Measurements from ENCODE around the gene SPEM2. TPM values are rescaled to one million over a fixed set of nuclear protein-coding genes. Genes with fewer than 3 reads are reported as not detected.
A peak's percentile ranks its signal among the peaks of the same experiment; 100 is the strongest.

The SPEM2 gene
- not detected for total RNA-seq

DNA sequence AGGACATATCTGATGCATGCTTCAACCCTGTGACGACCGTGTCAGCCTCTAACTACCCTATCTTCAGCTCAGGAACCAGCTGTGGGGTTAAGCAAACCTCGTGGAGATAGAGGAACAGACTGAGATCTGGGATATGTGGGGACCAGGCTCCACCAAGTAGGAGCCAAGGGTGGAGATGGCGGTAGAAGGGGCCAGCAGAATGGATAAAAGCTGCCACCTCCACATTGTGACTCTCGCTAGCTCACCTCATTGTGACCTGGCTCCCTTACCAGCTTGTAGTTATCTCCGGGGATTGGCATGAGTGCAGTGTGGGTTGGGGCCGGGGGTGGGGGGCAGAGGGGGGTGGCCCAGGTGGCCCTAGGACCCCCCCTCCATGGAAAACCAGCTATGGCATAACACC lies at the start of gene SPEM2:
Gene SPEM2 (plus strand): TSS at position 301 of the 400 bp plus-strand sequence. CDS start 73 bp downstream, at position 374.
- Mint-ChIP-seq H3K4me3 (no peak within 1 kb of the TSS), H3K36me3 (ENCODE audit: insufficient read depth in 2 of 2) (no peaks in the 10 kb centered on the region), H3K9me3 (no peaks in the 10 kb centered on the region), H3K27me3 (ENCODE audit: low read depth) (no peaks in the 10 kb centered on the region), H3K4me1 (ENCODE audit: low read depth) (no peaks in the 10 kb centered on the region), H3K27ac (no peak within 1 kb of the TSS)
- DNase-seq = no peak
- ATAC-seq (replicated peaks in 1 of 2) = no peak

DNA sequence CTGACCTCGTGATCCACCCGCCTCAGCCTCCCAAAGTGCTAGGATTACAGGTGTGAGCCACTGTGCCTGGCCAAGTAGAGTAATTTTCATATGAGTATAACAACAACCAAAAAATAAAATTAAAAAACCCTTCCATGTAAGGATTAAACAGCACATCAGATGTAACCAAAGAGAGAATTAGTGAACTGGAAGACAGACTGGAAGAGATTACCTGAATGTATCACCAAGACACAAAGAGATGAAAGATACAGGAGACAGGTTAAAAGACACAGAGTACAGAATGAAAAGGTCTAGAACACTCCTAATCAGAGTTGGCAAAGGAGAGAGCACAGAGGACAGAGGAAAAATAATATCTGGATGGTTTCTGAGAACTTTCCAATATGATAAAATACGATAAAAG lies 46.3 kb upstream of the SPEM2 start:
- no peak for DNase-seq
- ATAC-seq (replicated peaks in 1 of 2) = no peak
- Mint-ChIP-seq H3K36me3 (ENCODE audit: insufficient read depth in 2 of 2) (peaks cover 2 to 5% of the 10 kb centered on the region in 2 donors), H3K27ac (no peak overlapping the region), H3K4me3 (no peak overlapping the region), H3K27me3 (ENCODE audit: low read depth) (peaks cover 49% of the 10 kb centered on the region), H3K4me1 (ENCODE audit: low read depth) (no peaks in the 10 kb centered on the region), H3K9me3 (peaks cover 2 to 3% of the 10 kb centered on the region in 2 donors)

DNA sequence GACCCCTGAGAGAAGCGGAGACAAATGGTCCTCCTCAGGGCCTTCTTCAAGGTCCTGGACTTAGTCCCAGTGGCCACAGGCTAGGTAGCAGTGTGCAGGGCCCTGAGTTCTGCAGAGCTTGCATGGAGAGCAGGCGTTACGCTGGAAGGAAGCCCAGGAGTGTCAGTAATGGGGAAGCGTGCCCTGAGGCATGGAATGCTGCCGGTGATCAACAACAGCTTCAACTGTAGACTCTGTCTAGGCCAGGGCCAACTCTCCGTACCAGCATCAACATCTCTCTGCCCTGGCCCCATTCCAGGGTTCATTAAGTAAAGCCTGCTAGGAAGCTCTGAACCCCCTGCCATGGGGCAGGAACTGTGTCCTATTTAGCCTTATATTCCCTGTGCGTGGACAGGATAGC lies 45.1 kb upstream of the SPEM2 start:
- Mint-ChIP-seq H3K27me3 (ENCODE audit: low read depth) (peaks cover 49% of the 10 kb centered on the region), H3K27ac (no peak overlapping the region), H3K9me3 (peaks cover 2 to 3% of the 10 kb centered on the region in 2 donors), H3K4me3 (peak overlapping the region; percentile 11 to 16), H3K4me1 (ENCODE audit: low read depth) (peaks cover 8% of the 10 kb centered on the region), H3K36me3 (ENCODE audit: insufficient read depth in 2 of 2) (peaks cover 2 to 5% of the 10 kb centered on the region in 2 donors)
- ATAC-seq (replicated peaks in 1 of 2) (no peak), DNase-seq (no peak)

DNA sequence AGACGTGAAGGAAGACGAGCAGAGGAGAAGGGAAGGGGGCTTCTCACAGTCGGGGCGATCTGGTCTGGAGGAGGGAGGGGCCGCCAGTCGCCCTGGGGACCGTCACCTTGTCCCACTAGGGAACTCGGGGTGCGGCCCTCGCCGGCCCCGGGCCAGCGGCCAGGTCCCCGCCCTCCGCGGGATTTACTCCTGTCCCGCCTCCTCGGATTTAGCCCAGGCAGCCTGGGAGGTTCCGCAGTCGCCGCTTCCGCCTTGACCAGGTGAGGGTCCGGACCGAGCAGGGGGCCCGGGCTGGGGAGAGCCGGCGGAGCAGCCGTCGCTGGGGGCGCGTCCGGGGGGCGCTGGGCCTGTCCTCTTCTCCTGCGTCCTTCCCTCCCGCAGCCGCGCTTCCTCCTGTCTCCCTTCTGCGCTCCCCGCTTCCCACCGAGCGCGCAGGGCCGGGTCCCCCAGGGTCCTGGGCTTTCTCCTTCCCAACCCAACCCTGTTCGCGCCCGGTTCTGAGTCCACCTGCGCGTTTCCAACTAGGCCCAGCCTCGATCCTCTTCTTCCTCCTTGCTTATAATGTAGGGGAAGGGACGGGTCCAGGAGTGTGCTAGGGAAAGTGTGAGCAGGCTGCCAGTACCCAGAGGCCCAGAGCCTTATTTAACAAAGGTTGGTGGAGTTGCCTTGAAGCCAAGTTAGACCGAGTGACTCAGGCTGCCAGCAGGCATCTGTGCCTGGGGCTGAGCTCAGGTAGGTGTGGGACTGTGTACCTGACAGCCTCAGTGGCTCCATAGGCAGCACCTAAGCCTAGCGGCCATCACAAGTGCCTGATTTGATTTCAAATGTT lies 44.3 kb upstream of the SPEM2 start, which contains the start of gene TNK1:
Gene TNK1 (plus strand): TSS at position 235 of the 829 bp plus-strand sequence. CDS start 1,838 bp downstream, outside the sequence.
- ATAC-seq (replicated peaks in 1 of 2) = no peak
- DNase-seq = no peak
- H3K4me3 Mint-ChIP-seq = peak within 1 kb of the TSS; percentile 22 to 28
- peaks cover 2 to 5% of the 10 kb centered on the region in 2 donors for H3K36me3 Mint-ChIP-seq (ENCODE audit: insufficient read depth in 2 of 2)
- peaks cover 2 to 3% of the 10 kb centered on the region in 2 donors for H3K9me3 Mint-ChIP-seq
- H3K27me3 Mint-ChIP-seq (ENCODE audit: low read depth) = peaks cover 49% of the 10 kb centered on the region
- no peak within 1 kb of the TSS for H3K27ac Mint-ChIP-seq
- peaks cover 8% of the 10 kb centered on the region for H3K4me1 Mint-ChIP-seq (ENCODE audit: low read depth)

DNA sequence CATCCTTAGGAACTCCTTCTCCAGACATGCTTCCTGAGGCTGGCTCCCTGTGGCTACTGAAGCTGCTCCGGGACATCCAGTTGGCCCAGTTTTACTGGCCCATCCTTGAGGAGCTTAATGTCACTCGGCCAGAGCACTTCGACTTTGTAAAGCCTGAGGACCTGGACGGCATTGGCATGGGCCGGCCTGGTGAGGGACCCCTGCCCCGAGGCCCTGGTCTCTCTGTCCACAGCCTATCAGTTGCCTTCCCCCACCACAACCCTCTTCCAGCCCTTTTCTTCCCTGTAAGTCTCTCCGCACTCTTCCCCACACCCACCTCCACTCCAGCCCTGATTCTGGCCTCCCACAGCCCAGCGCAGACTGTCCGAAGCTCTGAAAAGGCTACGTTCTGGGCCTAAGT lies 42.5 kb upstream of the SPEM2 start:
- Mint-ChIP-seq H3K27me3 (ENCODE audit: low read depth) (peaks cover 39% of the 10 kb centered on the region), H3K4me3 (no peak overlapping the region), H3K4me1 (ENCODE audit: low read depth) (peaks cover 8% of the 10 kb centered on the region), H3K27ac (no peak overlapping the region), H3K9me3 (peaks cover 2 to 3% of the 10 kb centered on the region in 2 donors), H3K36me3 (ENCODE audit: insufficient read depth in 2 of 2) (peaks cover 2 to 6% of the 10 kb centered on the region in 2 donors)
- ATAC-seq (replicated peaks in 1 of 2) = no peak
- DNase-seq = no peak

DNA sequence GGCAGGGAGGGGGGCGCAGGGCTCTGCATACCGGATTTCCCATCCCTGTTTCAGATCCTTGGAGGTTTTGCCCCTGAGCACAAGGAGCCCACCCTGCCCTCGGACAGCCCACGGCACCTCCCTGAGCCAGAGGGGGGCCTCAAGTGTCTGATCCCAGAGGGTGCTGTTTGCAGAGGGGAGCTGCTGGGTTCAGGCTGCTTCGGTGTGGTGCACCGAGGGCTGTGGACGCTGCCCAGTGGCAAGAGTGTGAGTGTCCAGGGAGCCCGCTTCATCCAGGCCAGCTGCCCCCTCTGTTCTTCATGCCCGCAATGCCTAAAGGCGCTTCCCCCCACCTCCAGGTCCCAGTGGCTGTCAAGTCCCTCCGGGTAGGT lies 42.1 kb upstream of the SPEM2 start:
- H3K27ac Mint-ChIP-seq = no peak overlapping the region
- no peak for ATAC-seq (replicated peaks in 1 of 2)
- H3K36me3 Mint-ChIP-seq (ENCODE audit: insufficient read depth in 2 of 2) = peaks cover 2 to 4% of the 10 kb centered on the region in 2 donors

DNA sequence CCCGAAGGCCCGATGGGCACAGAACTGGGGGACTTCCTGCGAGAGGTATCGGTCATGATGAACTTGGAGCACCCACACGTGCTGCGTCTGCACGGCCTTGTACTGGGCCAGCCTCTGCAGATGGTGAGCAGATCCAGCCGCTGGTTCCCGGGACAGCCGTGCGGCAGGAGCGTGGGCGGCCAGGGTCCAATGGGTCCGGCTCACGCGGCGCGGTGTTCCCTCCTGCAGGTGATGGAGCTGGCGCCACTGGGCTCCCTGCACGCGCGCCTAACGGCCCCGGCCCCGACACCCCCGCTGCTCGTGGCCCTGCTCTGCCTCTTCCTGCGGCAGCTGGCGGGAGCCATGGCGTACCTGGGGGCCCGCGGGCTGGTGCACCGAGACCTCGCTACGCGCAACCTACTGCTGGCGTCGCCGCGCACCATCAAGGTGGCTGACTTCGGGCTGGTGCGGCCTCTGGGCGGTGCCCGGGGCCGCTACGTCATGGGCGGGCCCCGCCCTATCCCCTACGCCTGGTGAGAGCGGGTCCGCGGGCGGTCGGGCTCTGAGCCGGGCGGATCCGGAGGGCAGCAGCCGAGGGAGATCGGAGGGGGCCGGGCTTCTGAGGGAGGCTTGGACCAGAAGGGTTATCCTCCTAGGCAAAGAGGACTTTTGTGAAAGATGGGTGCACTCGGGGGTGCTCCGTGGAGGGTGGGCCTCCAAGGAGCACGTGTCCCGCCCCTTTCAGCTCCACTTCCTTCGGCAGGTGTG lies 41.5 kb upstream of the SPEM2 start:
- DNase-seq (peak; percentile 79 to 84), ATAC-seq (replicated peaks in 1 of 2) (peak; percentile 99)
- Mint-ChIP-seq H3K27ac (no peak overlapping the region), H3K36me3 (ENCODE audit: insufficient read depth in 2 of 2) (peaks cover 2 to 4% of the 10 kb centered on the region in 2 donors), H3K4me3 (peak overlapping the region; percentile 75 to 86), H3K27me3 (ENCODE audit: low read depth) (peaks cover 38% of the 10 kb centered on the region), H3K4me1 (ENCODE audit: low read depth) (peaks cover 8% of the 10 kb centered on the region), H3K9me3 (peaks cover 2 to 3% of the 10 kb centered on the region in 2 donors)

More for the DNA sequence above, 42.1 kb upstream of the SPEM2 start:
- Mint-ChIP-seq H3K27me3 (ENCODE audit: low read depth) (peaks cover 39% of the 10 kb centered on the region), H3K9me3 (peaks cover 2 to 3% of the 10 kb centered on the region in 2 donors), H3K4me1 (ENCODE audit: low read depth) (peaks cover 8% of the 10 kb centered on the region), H3K4me3 (peak overlapping the region; percentile 75 to 86)
- DNase-seq = no peak

DNA sequence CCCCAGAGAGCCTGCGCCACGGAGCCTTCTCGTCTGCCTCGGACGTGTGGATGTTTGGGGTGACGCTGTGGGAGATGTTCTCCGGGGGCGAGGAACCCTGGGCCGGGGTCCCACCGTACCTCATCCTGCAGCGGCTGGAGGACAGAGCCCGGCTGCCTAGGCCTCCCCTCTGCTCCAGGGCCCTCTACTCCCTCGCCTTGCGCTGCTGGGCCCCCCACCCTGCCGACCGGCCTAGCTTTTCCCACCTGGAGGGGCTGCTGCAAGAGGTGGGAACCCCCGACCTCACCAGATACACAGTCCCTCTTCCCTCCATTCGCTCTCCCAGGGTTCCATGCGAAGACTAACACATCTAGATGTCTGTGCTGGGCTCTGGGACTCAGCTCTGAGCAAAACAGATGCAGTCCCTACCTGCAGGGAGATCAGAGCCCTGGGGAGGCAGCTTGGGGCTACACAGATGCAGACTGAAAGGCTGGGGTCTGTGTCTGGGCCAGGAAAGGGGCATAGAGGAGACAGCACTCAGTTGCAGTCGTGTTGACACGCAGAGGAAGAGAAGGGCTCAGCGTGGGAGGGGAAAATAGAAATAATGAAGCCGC lies 40.8 kb upstream of the SPEM2 start:
- Mint-ChIP-seq H3K27me3 (ENCODE audit: low read depth) (peaks cover 31% of the 10 kb centered on the region), H3K4me3 (peak overlapping the region; percentile 75 to 86), H3K4me1 (ENCODE audit: low read depth) (peaks cover 8% of the 10 kb centered on the region), H3K27ac (no peak overlapping the region), H3K36me3 (ENCODE audit: insufficient read depth in 2 of 2) (peaks cover 0 to 2% of the 10 kb centered on the region in 2 donors), H3K9me3 (no peaks in the 10 kb centered on the region)
- ATAC-seq (replicated peaks in 1 of 2) (no peak), DNase-seq (no peak)

DNA sequence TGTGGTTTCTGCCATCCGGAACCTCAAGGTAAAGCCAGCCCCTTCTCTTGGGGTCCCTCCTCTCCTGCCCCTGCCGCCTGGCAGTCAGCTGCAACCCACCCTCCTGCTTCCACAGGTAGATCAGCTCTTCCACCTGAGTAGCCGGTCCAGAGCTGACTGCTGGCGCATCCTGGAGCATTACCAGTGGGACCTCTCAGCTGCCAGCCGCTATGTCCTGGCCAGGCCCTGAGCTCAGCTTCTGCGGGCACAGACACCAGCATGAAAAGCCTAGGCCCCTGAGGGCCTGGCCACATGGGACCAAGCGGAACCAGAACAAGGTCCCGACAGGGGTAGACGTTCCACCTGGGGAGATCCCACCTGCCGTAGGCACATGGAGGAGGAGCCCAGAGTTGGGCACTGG lies 36.6 kb upstream of the SPEM2 start:
- no peaks in the 10 kb centered on the region for H3K27me3 Mint-ChIP-seq (ENCODE audit: low read depth)
- DNase-seq = no peak
- H3K9me3 Mint-ChIP-seq = no peaks in the 10 kb centered on the region
- no peak overlapping the region for H3K27ac Mint-ChIP-seq
- no peak overlapping the region for H3K4me3 Mint-ChIP-seq
- no peak for ATAC-seq (replicated peaks in 1 of 2)
- H3K4me1 Mint-ChIP-seq (ENCODE audit: low read depth) = peaks cover 23% of the 10 kb centered on the region
- peaks cover 4 to 13% of the 10 kb centered on the region in 2 donors for H3K36me3 Mint-ChIP-seq (ENCODE audit: insufficient read depth in 2 of 2)

DNA sequence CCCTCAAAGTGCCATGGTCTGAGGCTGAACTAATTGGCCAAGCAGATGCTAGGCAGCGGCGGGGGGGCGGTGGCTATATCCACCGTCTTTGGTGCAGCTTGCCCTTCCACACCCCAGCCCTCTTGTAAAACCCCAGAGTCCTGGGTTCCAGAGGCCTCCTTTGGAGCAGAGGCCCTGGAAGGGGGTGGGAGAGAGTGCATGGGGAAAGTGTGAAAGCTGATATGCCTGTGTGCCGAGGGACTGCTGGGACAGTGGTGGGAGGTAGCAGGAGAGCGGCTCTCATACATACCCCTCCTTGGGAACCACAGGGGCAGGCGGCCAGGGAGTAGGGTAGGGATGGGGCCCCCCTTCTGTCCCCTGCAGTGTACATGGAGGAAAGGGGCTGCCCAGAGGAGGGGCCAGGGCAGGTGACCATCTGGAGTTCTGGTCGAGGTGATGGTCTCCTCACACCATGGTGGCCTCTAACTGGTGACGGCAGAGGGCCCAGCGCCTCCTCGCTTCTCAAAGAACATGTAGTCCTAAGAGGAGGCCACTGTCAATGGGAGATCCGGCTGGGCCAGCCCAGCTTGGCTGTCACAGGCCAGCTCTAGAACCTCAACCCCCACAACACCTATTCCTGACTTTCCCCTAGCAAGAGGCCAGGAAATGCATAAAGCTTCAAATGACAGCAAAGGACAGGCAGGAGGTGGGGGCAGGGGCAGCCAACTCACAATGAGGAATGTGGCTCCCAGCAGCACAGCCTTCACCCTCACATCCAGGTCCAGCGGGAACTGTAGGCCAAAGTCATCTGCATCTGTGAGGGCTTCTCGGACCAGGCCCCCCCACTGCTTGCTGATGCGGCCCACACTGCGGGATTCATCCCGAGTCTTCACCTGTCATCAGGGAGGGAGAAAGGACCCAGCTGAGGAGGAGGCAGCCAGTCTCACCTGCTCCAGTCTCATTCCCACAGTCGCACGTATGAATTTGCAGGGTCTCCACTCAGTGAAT lies 35.2 kb upstream of the SPEM2 start:
- Mint-ChIP-seq H3K36me3 (ENCODE audit: insufficient read depth in 2 of 2) (peaks cover 4 to 15% of the 10 kb centered on the region in 2 donors), H3K4me3 (no peak overlapping the region), H3K4me1 (ENCODE audit: low read depth) (peaks cover 20% of the 10 kb centered on the region), H3K27ac (no peak overlapping the region), H3K9me3 (no peaks in the 10 kb centered on the region), H3K27me3 (ENCODE audit: low read depth) (no peaks in the 10 kb centered on the region)
- DNase-seq = no peak
- ATAC-seq (replicated peaks in 1 of 2) = no peak

DNA sequence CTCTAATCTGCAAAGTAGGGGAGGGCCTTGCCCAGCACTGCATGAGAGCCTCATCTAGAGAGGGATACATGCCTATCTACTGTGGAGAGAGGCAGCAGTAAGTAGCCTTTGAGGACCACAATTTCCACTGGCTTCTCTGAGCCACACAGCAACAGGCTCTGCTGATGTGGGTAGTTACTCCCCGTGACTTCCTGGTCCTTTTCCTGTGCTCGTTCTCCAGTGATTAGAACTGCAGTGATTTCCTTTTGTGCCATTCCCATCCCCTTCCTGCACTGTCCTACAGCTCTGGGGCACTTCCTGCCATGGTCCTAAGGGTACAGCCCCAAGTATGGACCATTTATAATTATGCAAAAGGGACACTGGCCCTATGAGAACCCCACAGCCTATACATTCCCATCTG lies 34.1 kb upstream of the SPEM2 start:
- H3K4me3 Mint-ChIP-seq = no peak overlapping the region
- H3K36me3 Mint-ChIP-seq (ENCODE audit: insufficient read depth in 2 of 2) = peaks cover 4 to 15% of the 10 kb centered on the region in 2 donors
- no peak overlapping the region for H3K27ac Mint-ChIP-seq
- DNase-seq = no peak
- H3K4me1 Mint-ChIP-seq (ENCODE audit: low read depth) = peaks cover 21% of the 10 kb centered on the region
- no peaks in the 10 kb centered on the region for H3K9me3 Mint-ChIP-seq
- no peak for ATAC-seq (replicated peaks in 1 of 2)
- no peaks in the 10 kb centered on the region for H3K27me3 Mint-ChIP-seq (ENCODE audit: low read depth)

Measured in activated T-cell treated with anti-CD3 and anti-CD28 coated beads, Interleukin-2, amount 50 U/mL, for 72 hours (primary cell).